Spleen (tissue), 7 donors: ENCODE measurements around the gene KLRF1.

ENCODE experiments used
- CTCF ChIP-seq, 11 experiments: fragments of 200-600 bp in 7 of 11; fragments of 450-650 bp in 4 of 11; sonication (generic) in 4 of 11; IDR thresholded peaks in 8 of 11; conservative IDR thresholded peaks in 3 of 11; 1 replicate in 7 of 11; 2 replicates in 4 of 11; pipeline versions ENCODE4 v1.4.0 to v1.8.0; 2016 to 2021; ENCODE audit warnings: antibody characterized with exemption in 11 of 11, inconsistent platforms in 4 of 11, mild to moderate bottlenecking in 1 of 11
- POLR2A ChIP-seq, 3 donors: fragments of 450-650 bp; IDR thresholded peaks; one replicate each; pipeline ENCODE4 v1.5.1; 2017; ENCODE audit warnings: antibody characterized with exemption in 3 of 3, mild to moderate bottlenecking in 1 of 3
- POLR2AphosphoS5 ChIP-seq, 3 donors: sonication (generic); formaldehyde crosslinking; IDR thresholded peaks; one replicate each; pipeline ENCODE4 v1.5.1; 2017; ENCODE audit warnings: antibody characterized with exemption in 3 of 3
- donor health status: DM: no; HTN: no; CAD: no; lungs with moderate emphysema.
- donor health status: DM: no; HTN: no; CAD: no.
- donor health status: DM: no; HTN: no; CAD: no.

- no peak for TF ChIP-seq CTCF (IDR thresholded peaks at IDR 0.05 in 8 of 11, conservative IDR thresholded peaks at IDR 0.05 in 3 of 11)
- no peak for TF ChIP-seq POLR2A (IDR thresholded peaks at IDR 0.05)
- TF ChIP-seq POLR2AphosphoS5 (IDR thresholded peaks at IDR 0.05): no peak
Measured at GRCh38 chr12:9810671-9811070, 16.6 kb upstream of the KLRF1 start.
